HEK293 (cell line): ENCODE results near the gene PBX3.
A peak's percentile ranks its signal among the peaks of the same experiment; 100 is the strongest.

Source experiments
- CTCF ChIA-PET: fragments of 350-600 bp; formaldehyde crosslinking; extraction: SDS; loops from one replicate; lab custom pipeline; 2021; ENCODE audit warnings: antibody characterized with exemption; lab: Yijun Ruan, JAX
- POLR2A ChIA-PET: fragments of 300-600 bp; formaldehyde crosslinking; extraction: SDS; loops from one replicate; lab custom pipeline; 2020; ENCODE audit warnings: antibody characterized with exemption, inconsistent platforms; lab: Yijun Ruan, JAX
- H3K27ac ChIP-seq: fragments of 200-500 bp; sonication (Bioruptor generic); 2 replicates; pipeline ENCODE4 v1.5.1; 2014; ENCODE audit warnings: low read depth, low read length, control low read depth, inconsistent platforms; ENCODE audit errors: extremely low read depth
- H3K36me3 ChIP-seq, 2 experiments: fragments of 200-500 bp in 1 of 2; sonication (Bioruptor generic) in 1 of 2; 1 replicate in 1 of 2; 2 replicates in 1 of 2; pipeline ENCODE4 v1.5.1; 2014 to 2017; ENCODE audit warnings: inconsistent platforms in 2 of 2, low read length in 2 of 2; ENCODE audit not compliant: control insufficient read depth in 2 of 2, insufficient read depth in 1 of 2
- H3K4me1 ChIP-seq: fragments of 200-500 bp; sonication (Bioruptor generic); 2 replicates; pipeline ENCODE4 v1.5.1; 2014; ENCODE audit warnings: mild to moderate bottlenecking, low read length, inconsistent platforms; ENCODE audit not compliant: control insufficient read depth, insufficient read depth
- H3K4me3 ChIP-seq: 2 replicates; pipeline ENCODE4 v1.5.1; 2011; ENCODE audit warnings: low read depth, mild to moderate bottlenecking, control low read depth, low read length, moderate library complexity
- H3K9me3 ChIP-seq: fragments of 200-500 bp; sonication (Bioruptor generic); 2 replicates; pipeline ENCODE4 v1.5.1; 2014; ENCODE audit warnings: low read depth, low read length, inconsistent platforms; ENCODE audit not compliant: control insufficient read depth, insufficient read depth
- FEZF1 ChIP-seq: fragments of 450-650 bp; formaldehyde crosslinking; IDR thresholded peaks from 2 replicates; pipeline ENCODE4 v1.5.1; 2016; ENCODE audit warnings: missing biosample characterization, missing genetic modification characterization
- GLIS1 ChIP-seq: fragments of 450-650 bp; formaldehyde crosslinking; IDR thresholded peaks from 2 replicates; pipeline ENCODE4 v1.5.1; 2016; ENCODE audit warnings: missing biosample characterization, missing genetic modification characterization
- MEIS1 ChIP-seq: sonication (generic); formaldehyde crosslinking; IDR thresholded peaks from 2 replicates; pipeline ENCODE4 v1.8.1; 2022; ENCODE audit warnings: missing genetic modification reagents, mild to moderate bottlenecking, borderline replicate concordance
- OSR2 ChIP-seq: fragments of 450-650 bp; formaldehyde crosslinking; IDR thresholded peaks from 2 replicates; pipeline ENCODE4 v1.5.1; 2016; ENCODE audit warnings: missing biosample characterization, missing genetic modification characterization
- ZNF112 ChIP-seq: fragments of 450-650 bp; formaldehyde crosslinking; IDR thresholded peaks from 2 replicates; pipeline ENCODE4 v1.5.0; 2017; ENCODE audit warnings: missing biosample characterization, missing genetic modification characterization
- ZNF140 ChIP-seq: fragments of 450-650 bp; formaldehyde crosslinking; IDR thresholded peaks from 2 replicates; pipeline ENCODE4 v1.5.1; 2016; ENCODE audit warnings: missing biosample characterization, missing genetic modification characterization
- ZNF16 ChIP-seq: fragments of 450-650 bp; formaldehyde crosslinking; IDR thresholded peaks from 2 replicates; pipeline ENCODE4 v1.5.1; 2016; ENCODE audit warnings: low read depth, missing biosample characterization, missing genetic modification characterization
- ZNF248 ChIP-seq: fragments of 450-650 bp; formaldehyde crosslinking; IDR thresholded peaks from 2 replicates; pipeline ENCODE4 v1.5.1; 2017; ENCODE audit warnings: missing biosample characterization, missing genetic modification characterization
- ZNF292 ChIP-seq: fragments of 450-650 bp; formaldehyde crosslinking; IDR thresholded peaks from 2 replicates; pipeline ENCODE4 v1.5.1; 2016; ENCODE audit warnings: low read depth, missing biosample characterization, missing genetic modification characterization, borderline replicate concordance
- ZNF311 ChIP-seq: fragments of 450-650 bp; formaldehyde crosslinking; IDR thresholded peaks from 2 replicates; pipeline ENCODE4 v1.5.1; 2017; ENCODE audit warnings: missing biosample characterization, missing genetic modification characterization, borderline replicate concordance
- ZNF660 ChIP-seq: fragments of 450-650 bp; IDR thresholded peaks from 2 replicates; pipeline ENCODE4 v1.5.1; 2018; ENCODE audit warnings: missing biosample characterization, mild to moderate bottlenecking, missing genetic modification characterization
- ZNF747 ChIP-seq: fragments of 450-650 bp; formaldehyde crosslinking; IDR thresholded peaks from 2 replicates; pipeline ENCODE4 v1.5.1; 2016; ENCODE audit warnings: missing biosample characterization, missing genetic modification characterization
- ZXDB ChIP-seq: fragments of 450-650 bp; formaldehyde crosslinking; IDR thresholded peaks from 2 replicates; pipeline ENCODE4 v1.5.1; 2016; ENCODE audit warnings: missing biosample characterization, missing genetic modification characterization
- TF ChIP-seq, protein P1 (sequence below): fragments of 450-650 bp; formaldehyde crosslinking; IDR thresholded peaks from 2 replicates; pipeline ENCODE4 v1.5.1; 2017; ENCODE audit warnings: missing biosample characterization, missing genetic modification characterization
- TF ChIP-seq, protein P2 (sequence below): fragments of 450-650 bp; formaldehyde crosslinking; IDR thresholded peaks from 2 replicates; pipeline ENCODE4 v1.5.1; 2016; ENCODE audit warnings: missing biosample characterization, missing genetic modification characterization
- TF ChIP-seq, protein P3 (sequence below): fragments of 450-650 bp; IDR thresholded peaks from 2 replicates; pipeline ENCODE4 v1.5.1; 2018; ENCODE audit warnings: missing biosample characterization, mild to moderate bottlenecking, missing genetic modification characterization
- TF ChIP-seq, protein P4 (sequence below): fragments of 450-650 bp; formaldehyde crosslinking; IDR thresholded peaks from 2 replicates; pipeline ENCODE4 v1.5.1; 2016; ENCODE audit warnings: missing biosample characterization, missing genetic modification characterization
- TF ChIP-seq, protein P5 (sequence below): fragments of 450-650 bp; formaldehyde crosslinking; IDR thresholded peaks from 2 replicates; pipeline ENCODE4 v1.5.1; 2017; ENCODE audit warnings: missing biosample characterization, missing genetic modification characterization
- TF ChIP-seq, protein P6 (sequence below): fragments of 450-650 bp; formaldehyde crosslinking; conservative IDR thresholded peaks from 2 replicates; pipeline ENCODE4 v1.5.1; 2016; ENCODE audit warnings: low read depth, missing biosample characterization, missing genetic modification characterization
- TF ChIP-seq, protein P7 (sequence below): fragments of 450-650 bp; formaldehyde crosslinking; IDR thresholded peaks from 2 replicates; pipeline ENCODE4 v1.5.1; 2016; ENCODE audit warnings: missing biosample characterization, missing genetic modification characterization

The PBX3 gene

DNA sequence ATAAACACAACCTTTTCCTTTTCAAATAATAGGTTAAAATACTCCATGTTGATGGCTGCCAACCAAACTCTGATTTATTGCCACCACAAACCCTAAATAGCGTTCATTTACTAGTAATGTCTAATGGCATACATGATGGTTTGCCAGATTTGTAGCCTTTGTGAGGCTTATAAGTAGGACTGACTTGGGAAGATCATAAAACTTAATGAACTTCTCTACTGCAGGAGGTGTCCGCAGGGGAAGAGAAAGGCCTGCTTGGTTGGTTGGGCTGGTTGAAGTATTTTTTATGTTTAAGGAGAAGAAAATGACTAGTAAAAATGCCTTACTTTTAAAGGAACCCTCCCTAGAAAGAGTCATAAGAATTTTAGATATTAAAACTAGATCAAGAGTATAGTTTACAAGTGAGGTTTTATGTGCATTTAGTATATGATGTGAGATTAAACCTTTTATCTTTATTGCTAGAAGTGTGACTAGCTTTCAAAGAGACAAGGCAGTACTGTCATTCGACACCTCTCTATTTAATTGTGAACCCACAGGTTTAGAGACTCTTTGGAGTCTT, 5.0 kb downstream of the PBX3 start (continued):
- TF ChIP-seq, protein P1, sequence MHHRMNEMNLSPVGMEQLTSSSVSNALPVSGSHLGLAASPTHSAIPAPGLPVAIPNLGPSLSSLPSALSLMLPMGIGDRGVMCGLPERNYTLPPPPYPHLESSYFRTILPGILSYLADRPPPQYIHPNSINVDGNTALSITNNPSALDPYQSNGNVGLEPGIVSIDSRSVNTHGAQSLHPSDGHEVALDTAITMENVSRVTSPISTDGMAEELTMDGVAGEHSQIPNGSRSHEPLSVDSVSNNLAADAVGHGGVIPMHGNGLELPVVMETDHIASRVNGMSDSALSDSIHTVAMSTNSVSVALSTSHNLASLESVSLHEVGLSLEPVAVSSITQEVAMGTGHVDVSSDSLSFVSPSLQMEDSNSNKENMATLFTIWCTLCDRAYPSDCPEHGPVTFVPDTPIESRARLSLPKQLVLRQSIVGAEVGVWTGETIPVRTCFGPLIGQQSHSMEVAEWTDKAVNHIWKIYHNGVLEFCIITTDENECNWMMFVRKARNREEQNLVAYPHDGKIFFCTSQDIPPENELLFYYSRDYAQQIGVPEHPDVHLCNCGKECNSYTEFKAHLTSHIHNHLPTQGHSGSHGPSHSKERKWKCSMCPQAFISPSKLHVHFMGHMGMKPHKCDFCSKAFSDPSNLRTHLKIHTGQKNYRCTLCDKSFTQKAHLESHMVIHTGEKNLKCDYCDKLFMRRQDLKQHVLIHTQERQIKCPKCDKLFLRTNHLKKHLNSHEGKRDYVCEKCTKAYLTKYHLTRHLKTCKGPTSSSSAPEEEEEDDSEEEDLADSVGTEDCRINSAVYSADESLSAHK (tag by site-specific recombination) = peak; percentile 74
- TF ChIP-seq ZNF311 (tag by site-specific recombination) (no peak), ZXDB (tag by site-specific recombination) (peak; percentile 70), ZNF140 (no peak), ZNF747 (no peak)
- TF ChIP-seq, protein P2, sequence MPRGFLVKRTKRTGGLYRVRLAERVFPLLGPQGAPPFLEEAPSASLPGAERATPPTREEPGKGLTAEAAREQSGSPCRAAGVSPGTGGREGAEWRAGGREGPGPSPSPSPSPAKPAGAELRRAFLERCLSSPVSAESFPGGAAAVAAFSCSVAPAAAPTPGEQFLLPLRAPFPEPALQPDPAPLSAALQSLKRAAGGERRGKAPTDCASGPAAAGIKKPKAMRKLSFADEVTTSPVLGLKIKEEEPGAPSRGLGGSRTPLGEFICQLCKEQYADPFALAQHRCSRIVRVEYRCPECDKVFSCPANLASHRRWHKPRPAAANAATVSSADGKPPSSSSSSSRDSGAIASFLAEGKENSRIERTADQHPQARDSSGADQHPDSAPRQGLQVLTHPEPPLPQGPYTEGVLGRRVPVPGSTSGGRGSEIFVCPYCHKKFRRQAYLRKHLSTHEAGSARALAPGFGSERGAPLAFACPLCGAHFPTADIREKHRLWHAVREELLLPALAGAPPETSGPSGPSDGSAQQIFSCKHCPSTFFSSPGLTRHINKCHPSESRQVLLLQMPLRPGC = 0 out of 2 replicates have a peak, but pooled peaks have one; percentile 55
- TF ChIP-seq, protein P3, sequence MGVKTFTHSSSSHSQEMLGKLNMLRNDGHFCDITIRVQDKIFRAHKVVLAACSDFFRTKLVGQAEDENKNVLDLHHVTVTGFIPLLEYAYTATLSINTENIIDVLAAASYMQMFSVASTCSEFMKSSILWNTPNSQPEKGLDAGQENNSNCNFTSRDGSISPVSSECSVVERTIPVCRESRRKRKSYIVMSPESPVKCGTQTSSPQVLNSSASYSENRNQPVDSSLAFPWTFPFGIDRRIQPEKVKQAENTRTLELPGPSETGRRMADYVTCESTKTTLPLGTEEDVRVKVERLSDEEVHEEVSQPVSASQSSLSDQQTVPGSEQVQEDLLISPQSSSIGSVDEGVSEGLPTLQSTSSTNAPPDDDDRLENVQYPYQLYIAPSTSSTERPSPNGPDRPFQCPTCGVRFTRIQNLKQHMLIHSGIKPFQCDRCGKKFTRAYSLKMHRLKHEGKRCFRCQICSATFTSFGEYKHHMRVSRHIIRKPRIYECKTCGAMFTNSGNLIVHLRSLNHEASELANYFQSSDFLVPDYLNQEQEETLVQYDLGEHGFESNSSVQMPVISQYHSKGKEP (tag by site-specific recombination) = peak; percentile 40; the same call in 1 of the 2 replicates
- TF ChIP-seq, protein P4, sequence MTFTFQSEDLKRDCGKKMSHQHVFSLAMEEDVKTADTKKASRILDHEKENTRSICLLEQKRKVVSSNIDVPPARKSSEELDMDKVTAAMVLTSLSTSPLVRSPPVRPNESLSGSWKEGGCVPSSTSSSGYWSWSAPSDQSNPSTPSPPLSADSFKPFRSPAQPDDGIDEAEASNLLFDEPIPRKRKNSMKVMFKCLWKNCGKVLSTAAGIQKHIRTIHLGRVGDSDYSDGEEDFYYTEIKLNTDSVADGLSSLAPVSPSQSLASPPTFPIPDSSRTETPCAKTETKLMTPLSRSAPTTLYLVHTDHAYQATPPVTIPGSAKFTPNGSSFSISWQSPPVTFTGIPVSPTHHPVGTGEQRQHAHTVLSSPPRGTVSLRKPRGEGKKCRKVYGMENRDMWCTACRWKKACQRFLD (tag by site-specific recombination) = no peak
- TF ChIP-seq, all 188 proteins: peak for 47

DNA sequence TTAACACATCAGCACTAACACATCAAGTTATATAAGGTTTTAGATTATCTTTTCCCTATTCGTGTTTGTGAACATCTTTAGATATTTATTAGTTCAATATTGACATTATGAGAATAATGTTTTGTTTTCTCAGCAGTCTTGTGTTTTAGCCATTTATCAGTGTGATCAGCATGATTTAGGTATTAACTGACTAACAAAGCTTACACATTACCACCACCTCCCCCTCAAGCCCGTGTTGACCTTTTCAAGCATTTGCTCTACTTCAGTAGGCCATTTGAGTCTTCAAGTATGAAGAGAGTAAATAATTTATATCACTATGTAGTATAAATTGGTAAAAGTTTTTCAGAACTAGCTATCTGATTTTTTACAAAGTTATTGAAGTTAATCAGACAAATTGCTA, 6.9 kb downstream of the PBX3 start:
- ChIA-PET POLR2A (no interaction called here), CTCF (interaction anchor here (0.7 to 1.2 kb wide), 2 partner anchors 195 to 529 kb away, joined by 3 to 4 read pairs; no protein-coding TSS in a partner anchor)
- no peaks in the 10 kb centered on the region for H3K9me3 ChIP-seq
- H3K27ac ChIP-seq = no peak overlapping the region
- peaks cover 4% of the 10 kb centered on the region in 2 experiments; a peak in 2 of 3 replicates for H3K36me3 ChIP-seq
- peaks cover 42% of the 10 kb centered on the region; the same call in 1 of the 2 replicates for H3K4me1 ChIP-seq
- H3K4me3 ChIP-seq = no peak overlapping the region
- TF ChIP-seq ZNF16 (tag by site-specific recombination) (no peak), ZNF248 (no peak), OSR2 (tag by site-specific recombination) (peak; percentile 56; the same call in 1 of the 2 replicates), GLIS1 (no peak), MEIS1 (CRISPR knock-in tag) (no peak), ZNF292 (tag by site-specific recombination) (no peak), ZNF660 (tag by site-specific recombination) (peak; percentile 88), FEZF1 (tag by site-specific recombination) (peak; percentile 85), ZNF112 (tag by site-specific recombination) (no peak)
- TF ChIP-seq, protein P5, sequence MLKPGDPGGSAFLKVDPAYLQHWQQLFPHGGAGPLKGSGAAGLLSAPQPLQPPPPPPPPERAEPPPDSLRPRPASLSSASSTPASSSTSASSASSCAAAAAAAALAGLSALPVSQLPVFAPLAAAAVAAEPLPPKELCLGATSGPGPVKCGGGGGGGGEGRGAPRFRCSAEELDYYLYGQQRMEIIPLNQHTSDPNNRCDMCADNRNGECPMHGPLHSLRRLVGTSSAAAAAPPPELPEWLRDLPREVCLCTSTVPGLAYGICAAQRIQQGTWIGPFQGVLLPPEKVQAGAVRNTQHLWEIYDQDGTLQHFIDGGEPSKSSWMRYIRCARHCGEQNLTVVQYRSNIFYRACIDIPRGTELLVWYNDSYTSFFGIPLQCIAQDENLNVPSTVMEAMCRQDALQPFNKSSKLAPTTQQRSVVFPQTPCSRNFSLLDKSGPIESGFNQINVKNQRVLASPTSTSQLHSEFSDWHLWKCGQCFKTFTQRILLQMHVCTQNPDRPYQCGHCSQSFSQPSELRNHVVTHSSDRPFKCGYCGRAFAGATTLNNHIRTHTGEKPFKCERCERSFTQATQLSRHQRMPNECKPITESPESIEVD (tag by site-specific recombination) = peak; percentile 26; the same call in 1 of the 2 replicates
- TF ChIP-seq, protein P6, sequence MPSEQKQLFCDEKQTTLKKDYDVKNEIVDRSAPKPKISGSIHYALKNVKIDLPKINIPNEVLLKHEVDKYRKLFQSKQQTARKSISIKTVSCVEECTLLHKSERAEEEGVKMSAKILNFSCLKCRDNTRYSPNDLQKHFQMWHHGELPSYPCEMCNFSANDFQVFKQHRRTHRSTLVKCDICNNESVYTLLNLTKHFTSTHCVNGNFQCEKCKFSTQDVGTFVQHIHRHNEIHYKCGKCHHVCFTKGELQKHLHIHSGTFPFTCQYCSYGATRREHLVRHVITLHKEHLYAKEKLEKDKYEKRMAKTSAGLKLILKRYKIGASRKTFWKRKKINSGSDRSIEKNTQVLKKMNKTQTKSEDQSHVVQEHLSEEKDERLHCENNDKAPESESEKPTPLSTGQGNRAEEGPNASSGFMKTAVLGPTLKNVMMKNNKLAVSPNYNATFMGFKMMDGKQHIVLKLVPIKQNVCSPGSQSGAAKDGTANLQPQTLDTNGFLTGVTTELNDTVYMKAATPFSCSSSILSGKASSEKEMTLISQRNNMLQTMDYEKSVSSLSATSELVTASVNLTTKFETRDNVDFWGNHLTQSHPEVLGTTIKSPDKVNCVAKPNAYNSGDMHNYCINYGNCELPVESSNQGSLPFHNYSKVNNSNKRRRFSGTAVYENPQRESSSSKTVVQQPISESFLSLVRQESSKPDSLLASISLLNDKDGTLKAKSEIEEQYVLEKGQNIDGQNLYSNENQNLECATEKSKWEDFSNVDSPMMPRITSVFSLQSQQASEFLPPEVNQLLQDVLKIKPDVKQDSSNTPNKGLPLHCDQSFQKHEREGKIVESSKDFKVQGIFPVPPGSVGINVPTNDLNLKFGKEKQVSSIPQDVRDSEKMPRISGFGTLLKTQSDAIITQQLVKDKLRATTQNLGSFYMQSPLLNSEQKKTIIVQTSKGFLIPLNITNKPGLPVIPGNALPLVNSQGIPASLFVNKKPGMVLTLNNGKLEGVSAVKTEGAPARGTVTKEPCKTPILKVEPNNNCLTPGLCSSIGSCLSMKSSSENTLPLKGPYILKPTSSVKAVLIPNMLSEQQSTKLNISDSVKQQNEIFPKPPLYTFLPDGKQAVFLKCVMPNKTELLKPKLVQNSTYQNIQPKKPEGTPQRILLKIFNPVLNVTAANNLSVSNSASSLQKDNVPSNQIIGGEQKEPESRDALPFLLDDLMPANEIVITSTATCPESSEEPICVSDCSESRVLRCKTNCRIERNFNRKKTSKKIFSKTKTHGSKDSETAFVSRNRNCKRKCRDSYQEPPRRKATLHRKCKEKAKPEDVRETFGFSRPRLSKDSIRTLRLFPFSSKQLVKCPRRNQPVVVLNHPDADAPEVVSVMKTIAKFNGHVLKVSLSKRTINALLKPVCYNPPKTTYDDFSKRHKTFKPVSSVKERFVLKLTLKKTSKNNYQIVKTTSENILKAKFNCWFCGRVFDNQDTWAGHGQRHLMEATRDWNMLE = no peak
- TF ChIP-seq, protein P7, sequence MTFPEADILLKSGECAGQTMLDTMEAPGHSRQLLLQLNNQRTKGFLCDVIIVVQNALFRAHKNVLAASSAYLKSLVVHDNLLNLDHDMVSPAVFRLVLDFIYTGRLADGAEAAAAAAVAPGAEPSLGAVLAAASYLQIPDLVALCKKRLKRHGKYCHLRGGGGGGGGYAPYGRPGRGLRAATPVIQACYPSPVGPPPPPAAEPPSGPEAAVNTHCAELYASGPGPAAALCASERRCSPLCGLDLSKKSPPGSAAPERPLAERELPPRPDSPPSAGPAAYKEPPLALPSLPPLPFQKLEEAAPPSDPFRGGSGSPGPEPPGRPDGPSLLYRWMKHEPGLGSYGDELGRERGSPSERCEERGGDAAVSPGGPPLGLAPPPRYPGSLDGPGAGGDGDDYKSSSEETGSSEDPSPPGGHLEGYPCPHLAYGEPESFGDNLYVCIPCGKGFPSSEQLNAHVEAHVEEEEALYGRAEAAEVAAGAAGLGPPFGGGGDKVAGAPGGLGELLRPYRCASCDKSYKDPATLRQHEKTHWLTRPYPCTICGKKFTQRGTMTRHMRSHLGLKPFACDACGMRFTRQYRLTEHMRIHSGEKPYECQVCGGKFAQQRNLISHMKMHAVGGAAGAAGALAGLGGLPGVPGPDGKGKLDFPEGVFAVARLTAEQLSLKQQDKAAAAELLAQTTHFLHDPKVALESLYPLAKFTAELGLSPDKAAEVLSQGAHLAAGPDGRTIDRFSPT (tag by site-specific recombination) = no peak
